WTC11 (cell line): ENCODE measurements around the gene FZR1. TPM values are rescaled to one million over a fixed set of nuclear protein-coding genes. Genes with fewer than 3 reads are reported as not detected.

ENCODE experiments used
- ATAC-seq: fragments of 200-7000 bp; cut with Tn5 transposase; 2 replicates; pipeline ENCODE4 v1.10.0; 2021; ENCODE audit warnings: mild to moderate bottlenecking, moderate library complexity
- CTCF ChIA-PET: fragments of 300-600 bp; sonication (Branson Sonifier 250); formaldehyde crosslinking; loops from one replicate; lab custom pipeline; 2021; ENCODE audit warnings: antibody characterized with exemption; lab: Charles Lee
- POLR2A ChIA-PET: fragments of 350-600 bp; sonication (Branson Sonifier 250); formaldehyde crosslinking; loops from one replicate; lab custom pipeline; 2021; ENCODE audit warnings: antibody characterized with exemption; lab: Charles Lee
- DNase-seq: peaks from one replicate; pipeline ENCODE4 v3.0.0; 2021; ENCODE audit warnings: low spot score
- H3K27ac Mint-ChIP-seq: 2 replicates; pipeline ENCODE4 v1.8.0; 2021; ENCODE audit warnings: mixed read lengths
- H3K27me3 Mint-ChIP-seq: 2 replicates; pipeline ENCODE4 v1.8.0; 2021; ENCODE audit warnings: low read depth, mild to moderate bottlenecking, moderate library complexity, mixed read lengths
- H3K36me3 Mint-ChIP-seq: 2 replicates; pipeline ENCODE4 v1.8.0; 2021; ENCODE audit warnings: mixed read lengths
- H3K4me1 Mint-ChIP-seq: 2 replicates; pipeline ENCODE4 v1.8.0; 2022; ENCODE audit warnings: mixed read lengths
- H3K4me3 Mint-ChIP-seq: 2 replicates; pipeline ENCODE4 v1.8.0; 2021; ENCODE audit warnings: mild to moderate bottlenecking, moderate library complexity, mixed read lengths
- H3K9me3 Mint-ChIP-seq: 2 replicates; pipeline ENCODE4 v1.8.0; 2021; ENCODE audit warnings: mixed read lengths
- ERG ChIP-seq: fragments of 250-450 bp; sonication (Bioruptor Pico); IDR thresholded peaks from 2 replicates; pipeline ENCODE4 v1.8.0; 2021; ENCODE audit warnings: mild to moderate bottlenecking
- FOXK1 ChIP-seq: sonication (generic); formaldehyde crosslinking; IDR thresholded peaks from 2 replicates; pipeline ENCODE4 v1.8.0; 2022; ENCODE audit warnings: mild to moderate bottlenecking, moderate library complexity, missing genetic modification reagents
- GTF2I ChIP-seq: fragments of 250-450 bp; sonication (Bioruptor Pico); conservative IDR thresholded peaks from 2 replicates; pipeline ENCODE4 v1.4.0; 2021; ENCODE audit warnings: mild to moderate bottlenecking
- NFE2L1 ChIP-seq: sonication (generic); formaldehyde crosslinking; IDR thresholded peaks from 2 replicates; pipeline ENCODE4 v1.8.1; 2023; ENCODE audit warnings: missing genetic modification reagents
- SMAD4 ChIP-seq: sonication (generic); formaldehyde crosslinking; IDR thresholded peaks from 2 replicates; pipeline ENCODE4 v1.8.0; 2022; ENCODE audit warnings: mild to moderate bottlenecking, missing genetic modification reagents
- total RNA-seq: library from RNA; stranded (reverse); gene quantifications from 3 replicates; pipeline ENCODE4 v1.2.3, GENCODE V29; 2021
- TF ChIP-seq, protein P1 (sequence below): sonication (generic); formaldehyde crosslinking; conservative IDR thresholded peaks from 2 replicates; pipeline ENCODE4 v1.8.1; 2023; ENCODE audit warnings: mild to moderate bottlenecking, low read depth, missing genetic modification reagents, moderate library complexity
- TF ChIP-seq, protein P2 (sequence below): sonication (generic); formaldehyde crosslinking; IDR thresholded peaks from 2 replicates; pipeline ENCODE4 v1.8.0; 2023; ENCODE audit warnings: mild to moderate bottlenecking, missing genetic modification reagents
- TF ChIP-seq, protein P3 (sequence below): sonication (generic); formaldehyde crosslinking; IDR thresholded peaks from 2 replicates; pipeline ENCODE4 v1.8.1; 2023; ENCODE audit warnings: mild to moderate bottlenecking, missing genetic modification reagents, moderate library complexity
- TF ChIP-seq, protein P4 (sequence below): sonication (generic); formaldehyde crosslinking; IDR thresholded peaks from 2 replicates; pipeline ENCODE4 v1.8.0; 2022; ENCODE audit warnings: mild to moderate bottlenecking, missing genetic modification reagents
- TF ChIP-seq, protein P5 (sequence below): sonication (generic); formaldehyde crosslinking; IDR thresholded peaks from 2 replicates; pipeline ENCODE4 v1.8.0; 2022; ENCODE audit warnings: mild to moderate bottlenecking, missing genetic modification reagents
- TF ChIP-seq, protein P6 (sequence below): fragments of 250-450 bp; sonication (Bioruptor Pico); IDR thresholded peaks from 2 replicates; pipeline ENCODE4 v2.1.2; 2022; ENCODE audit warnings: mild to moderate bottlenecking, moderate library complexity

The FZR1 gene
- total RNA-seq, 1 experiment from 2014 or later = 60.8 TPM

GRCh38 chr19:3503036-3503572 is 3.0 kb upstream of the FZR1 start:
- H3K4me1 Mint-ChIP-seq = peaks cover 23% of the 10 kb centered on the region
- H3K27ac Mint-ChIP-seq = no peak overlapping the region
- H3K36me3 Mint-ChIP-seq = peaks cover under 1% of the 10 kb centered on the region
- TF ChIP-seq SMAD4 = no peak
- no peak for TF ChIP-seq GTF2I (CRISPR knock-in tag)
- no peak for TF ChIP-seq NFE2L1 (CRISPR knock-in tag)
- TF ChIP-seq FOXK1 (CRISPR knock-in tag) = no peak
- TF ChIP-seq, protein P1, sequence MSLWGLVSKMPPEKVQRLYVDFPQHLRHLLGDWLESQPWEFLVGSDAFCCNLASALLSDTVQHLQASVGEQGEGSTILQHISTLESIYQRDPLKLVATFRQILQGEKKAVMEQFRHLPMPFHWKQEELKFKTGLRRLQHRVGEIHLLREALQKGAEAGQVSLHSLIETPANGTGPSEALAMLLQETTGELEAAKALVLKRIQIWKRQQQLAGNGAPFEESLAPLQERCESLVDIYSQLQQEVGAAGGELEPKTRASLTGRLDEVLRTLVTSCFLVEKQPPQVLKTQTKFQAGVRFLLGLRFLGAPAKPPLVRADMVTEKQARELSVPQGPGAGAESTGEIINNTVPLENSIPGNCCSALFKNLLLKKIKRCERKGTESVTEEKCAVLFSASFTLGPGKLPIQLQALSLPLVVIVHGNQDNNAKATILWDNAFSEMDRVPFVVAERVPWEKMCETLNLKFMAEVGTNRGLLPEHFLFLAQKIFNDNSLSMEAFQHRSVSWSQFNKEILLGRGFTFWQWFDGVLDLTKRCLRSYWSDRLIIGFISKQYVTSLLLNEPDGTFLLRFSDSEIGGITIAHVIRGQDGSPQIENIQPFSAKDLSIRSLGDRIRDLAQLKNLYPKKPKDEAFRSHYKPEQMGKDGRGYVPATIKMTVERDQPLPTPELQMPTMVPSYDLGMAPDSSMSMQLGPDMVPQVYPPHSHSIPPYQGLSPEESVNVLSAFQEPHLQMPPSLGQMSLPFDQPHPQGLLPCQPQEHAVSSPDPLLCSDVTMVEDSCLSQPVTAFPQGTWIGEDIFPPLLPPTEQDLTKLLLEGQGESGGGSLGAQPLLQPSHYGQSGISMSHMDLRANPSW (CRISPR knock-in tag) = no peak
- TF ChIP-seq, protein P2, sequence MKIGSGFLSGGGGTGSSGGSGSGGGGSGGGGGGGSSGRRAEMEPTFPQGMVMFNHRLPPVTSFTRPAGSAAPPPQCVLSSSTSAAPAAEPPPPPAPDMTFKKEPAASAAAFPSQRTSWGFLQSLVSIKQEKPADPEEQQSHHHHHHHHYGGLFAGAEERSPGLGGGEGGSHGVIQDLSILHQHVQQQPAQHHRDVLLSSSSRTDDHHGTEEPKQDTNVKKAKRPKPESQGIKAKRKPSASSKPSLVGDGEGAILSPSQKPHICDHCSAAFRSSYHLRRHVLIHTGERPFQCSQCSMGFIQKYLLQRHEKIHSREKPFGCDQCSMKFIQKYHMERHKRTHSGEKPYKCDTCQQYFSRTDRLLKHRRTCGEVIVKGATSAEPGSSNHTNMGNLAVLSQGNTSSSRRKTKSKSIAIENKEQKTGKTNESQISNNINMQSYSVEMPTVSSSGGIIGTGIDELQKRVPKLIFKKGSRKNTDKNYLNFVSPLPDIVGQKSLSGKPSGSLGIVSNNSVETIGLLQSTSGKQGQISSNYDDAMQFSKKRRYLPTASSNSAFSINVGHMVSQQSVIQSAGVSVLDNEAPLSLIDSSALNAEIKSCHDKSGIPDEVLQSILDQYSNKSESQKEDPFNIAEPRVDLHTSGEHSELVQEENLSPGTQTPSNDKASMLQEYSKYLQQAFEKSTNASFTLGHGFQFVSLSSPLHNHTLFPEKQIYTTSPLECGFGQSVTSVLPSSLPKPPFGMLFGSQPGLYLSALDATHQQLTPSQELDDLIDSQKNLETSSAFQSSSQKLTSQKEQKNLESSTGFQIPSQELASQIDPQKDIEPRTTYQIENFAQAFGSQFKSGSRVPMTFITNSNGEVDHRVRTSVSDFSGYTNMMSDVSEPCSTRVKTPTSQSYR (CRISPR knock-in tag) = no peak
- TF ChIP-seq, protein P3, sequence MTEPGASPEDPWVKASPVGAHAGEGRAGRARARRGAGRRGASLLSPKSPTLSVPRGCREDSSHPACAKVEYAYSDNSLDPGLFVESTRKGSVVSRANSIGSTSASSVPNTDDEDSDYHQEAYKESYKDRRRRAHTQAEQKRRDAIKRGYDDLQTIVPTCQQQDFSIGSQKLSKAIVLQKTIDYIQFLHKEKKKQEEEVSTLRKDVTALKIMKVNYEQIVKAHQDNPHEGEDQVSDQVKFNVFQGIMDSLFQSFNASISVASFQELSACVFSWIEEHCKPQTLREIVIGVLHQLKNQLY (CRISPR knock-in tag) = no peak
- TF ChIP-seq, protein P4, sequence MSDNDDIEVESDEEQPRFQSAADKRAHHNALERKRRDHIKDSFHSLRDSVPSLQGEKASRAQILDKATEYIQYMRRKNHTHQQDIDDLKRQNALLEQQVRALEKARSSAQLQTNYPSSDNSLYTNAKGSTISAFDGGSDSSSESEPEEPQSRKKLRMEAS (CRISPR knock-in tag) = no peak
- TF ChIP-seq ERG (CRISPR knock-in tag) = no peak
- TF ChIP-seq, all 79 proteins: peak for 0
- ChIA-PET CTCF (interaction anchor here (0.7 to 1.6 kb wide), 4 partner anchors 18 to 317 kb away, joined by 3 to 8 read pairs (median 4); partner anchors contain the start of gene NCLN), POLR2A (no interaction called here)
- no peak for ATAC-seq
- H3K27me3 Mint-ChIP-seq = no peaks in the 10 kb centered on the region
- no peak overlapping the region for H3K4me3 Mint-ChIP-seq
- H3K9me3 Mint-ChIP-seq = no peaks in the 10 kb centered on the region
- DNase-seq = no peak

DNA sequence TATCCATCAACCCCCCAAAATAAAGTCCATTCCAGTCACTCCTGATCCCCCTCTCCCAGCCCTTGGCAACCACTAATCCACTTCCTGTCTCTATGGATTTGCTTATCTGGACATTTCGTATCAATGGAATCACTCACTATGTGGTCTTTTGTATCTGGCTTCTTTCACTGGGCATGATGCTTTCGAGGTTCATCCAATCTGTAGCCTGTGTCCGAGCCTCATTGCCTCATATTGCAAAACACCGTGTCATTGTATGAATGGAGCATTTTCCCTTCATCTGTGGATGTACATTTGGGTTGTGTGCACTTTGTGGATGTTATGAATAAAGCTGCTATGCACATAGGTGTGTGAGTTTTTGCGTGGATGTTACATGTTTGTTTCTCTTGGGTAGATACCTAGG is 1.4 kb upstream of the FZR1 start:
- Mint-ChIP-seq H3K27me3 (no peaks in the 10 kb centered on the region; the same call in 1 of the 2 replicates), H3K9me3 (no peaks in the 10 kb centered on the region), H3K36me3 (peaks cover 8% of the 10 kb centered on the region; the same call in 1 of the 2 replicates), H3K4me1 (peaks cover 23% of the 10 kb centered on the region), H3K4me3 (peak overlapping the region; percentile 88), H3K27ac (peak overlapping the region; percentile 34)
- TF ChIP-seq, protein P5, sequence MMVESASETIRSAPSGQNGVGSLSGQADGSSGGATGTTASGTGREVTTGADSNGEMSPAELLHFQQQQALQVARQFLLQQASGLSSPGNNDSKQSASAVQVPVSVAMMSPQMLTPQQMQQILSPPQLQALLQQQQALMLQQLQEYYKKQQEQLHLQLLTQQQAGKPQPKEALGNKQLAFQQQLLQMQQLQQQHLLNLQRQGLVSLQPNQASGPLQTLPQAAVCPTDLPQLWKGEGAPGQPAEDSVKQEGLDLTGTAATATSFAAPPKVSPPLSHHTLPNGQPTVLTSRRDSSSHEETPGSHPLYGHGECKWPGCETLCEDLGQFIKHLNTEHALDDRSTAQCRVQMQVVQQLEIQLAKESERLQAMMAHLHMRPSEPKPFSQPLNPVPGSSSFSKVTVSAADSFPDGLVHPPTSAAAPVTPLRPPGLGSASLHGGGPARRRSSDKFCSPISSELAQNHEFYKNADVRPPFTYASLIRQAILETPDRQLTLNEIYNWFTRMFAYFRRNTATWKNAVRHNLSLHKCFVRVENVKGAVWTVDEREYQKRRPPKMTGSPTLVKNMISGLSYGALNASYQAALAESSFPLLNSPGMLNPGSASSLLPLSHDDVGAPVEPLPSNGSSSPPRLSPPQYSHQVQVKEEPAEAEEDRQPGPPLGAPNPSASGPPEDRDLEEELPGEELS (CRISPR knock-in tag) = no peak
- TF ChIP-seq, protein P6, sequence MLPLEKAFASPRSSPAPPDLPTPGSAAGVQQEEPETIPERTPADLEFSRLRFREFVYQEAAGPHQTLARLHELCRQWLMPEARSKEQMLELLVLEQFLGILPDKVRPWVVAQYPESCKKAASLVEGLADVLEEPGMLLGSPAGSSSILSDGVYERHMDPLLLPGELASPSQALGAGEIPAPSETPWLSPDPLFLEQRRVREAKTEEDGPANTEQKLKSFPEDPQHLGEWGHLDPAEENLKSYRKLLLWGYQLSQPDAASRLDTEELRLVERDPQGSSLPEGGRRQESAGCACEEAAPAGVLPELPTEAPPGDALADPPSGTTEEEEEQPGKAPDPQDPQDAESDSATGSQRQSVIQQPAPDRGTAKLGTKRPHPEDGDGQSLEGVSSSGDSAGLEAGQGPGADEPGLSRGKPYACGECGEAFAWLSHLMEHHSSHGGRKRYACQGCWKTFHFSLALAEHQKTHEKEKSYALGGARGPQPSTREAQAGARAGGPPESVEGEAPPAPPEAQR (CRISPR knock-in tag) = no peak
- no peak for ATAC-seq
- ChIA-PET CTCF (interaction anchor here (0.6 to 0.8 kb wide), 3 partner anchors 12 to 154 kb away, joined by 3 to 4 read pairs (median 3); no protein-coding TSS in a partner anchor), POLR2A (no interaction called here)
- DNase-seq = no peak
